GM08714 (cell line): ENCODE results near the gene ST6GALNAC2.

Experiments
- H3K4me3 ChIP-seq: fragments of 200-500 bp; sonication (Bioruptor generic); 2 replicates; pipeline ENCODE4 v1.5.1; 2014; ENCODE audit warnings: mild to moderate bottlenecking, low read length, inconsistent platforms
- ZNF274 ChIP-seq: IDR thresholded peaks from 2 replicates; pipeline ENCODE4 v1.6.1; 2012; ENCODE audit warnings: mild to moderate bottlenecking, low read depth, low read length

ST6GALNAC2 gene

GRCh38 chr17:76546556-76547182 is 39.0 kb downstream of the ST6GALNAC2 start:
- no peak for TF ChIP-seq ZNF274
- no peak overlapping the region for H3K4me3 ChIP-seq

GRCh38 chr17:76545918-76546555 is 39.6 kb downstream of the ST6GALNAC2 start:
- no peak for TF ChIP-seq ZNF274
- H3K4me3 ChIP-seq = no peak overlapping the region

GRCh38 chr17:76544546-76545365 is 40.9 kb downstream of the ST6GALNAC2 start:
- TF ChIP-seq ZNF274 = no peak
- H3K4me3 ChIP-seq = no peak overlapping the region

GRCh38 chr17:76543826-76544545 is 41.7 kb downstream of the ST6GALNAC2 start:
- TF ChIP-seq ZNF274 = no peak
- H3K4me3 ChIP-seq = no peak overlapping the region

GRCh38 chr17:76543482-76543825 is 42.2 kb downstream of the ST6GALNAC2 start:
- no peak for TF ChIP-seq ZNF274
- H3K4me3 ChIP-seq = no peak overlapping the region

- no peak for TF ChIP-seq ZNF274
- H3K4me3 ChIP-seq = no peak overlapping the region
Measured at GRCh38 chr17:76542984-76543383, 42.7 kb downstream of the ST6GALNAC2 start.

GRCh38 chr17:76542566-76542971 is 43.1 kb downstream of the ST6GALNAC2 start:
- H3K4me3 ChIP-seq = no peak overlapping the region
- no peak for TF ChIP-seq ZNF274

- TF ChIP-seq ZNF274 = no peak
Measured at GRCh38 chr17:76541739-76542454, 43.8 kb downstream of the ST6GALNAC2 start.

GRCh38 chr17:76540381-76541300 is 45.0 kb downstream of the ST6GALNAC2 start:
- TF ChIP-seq ZNF274 = no peak
- no peak overlapping the region for H3K4me3 ChIP-seq

More at GRCh38 chr17:76541739-76542454, 43.8 kb downstream of the ST6GALNAC2 start:
- H3K4me3 ChIP-seq = no peak overlapping the region

- TF ChIP-seq ZNF274 = no peak
- no peak within 1 kb of the TSS for H3K4me3 ChIP-seq
Measured at GRCh38 chr17:76539631-76540271, 45.9 kb downstream of the ST6GALNAC2 start, which contains the start of gene PRCD. TSS of gene PRCD (plus strand) at chr17:76540044. CDS start at chr17:76540142, 98 bp downstream.

GRCh38 chr17:76538941-76539570 is 46.6 kb downstream of the ST6GALNAC2 start:
- no peak overlapping the region for H3K4me3 ChIP-seq
- TF ChIP-seq ZNF274 = no peak
